HG03066 (cell line): Measurements from ENCODE around the gene SH2D3C.
"Not testable (repeated sequence)": the region's sequence is repeated elsewhere in the genome, so short reads cannot be mapped to it uniquely, and the experiment has no call there.

Source experiments
- ATAC-seq: cut with Tn5 transposase; IDR thresholded peaks from one replicate; pipeline ENCODE4 v1.9.1; 2021; ENCODE audit warnings: low read depth; ENCODE audit not compliant: unreplicated experiment

Gene SH2D3C

GRCh38 chr9:127769929-127770582, 8.4 kb downstream of the SH2D3C start:
- ATAC-seq, result no peak

DNA sequence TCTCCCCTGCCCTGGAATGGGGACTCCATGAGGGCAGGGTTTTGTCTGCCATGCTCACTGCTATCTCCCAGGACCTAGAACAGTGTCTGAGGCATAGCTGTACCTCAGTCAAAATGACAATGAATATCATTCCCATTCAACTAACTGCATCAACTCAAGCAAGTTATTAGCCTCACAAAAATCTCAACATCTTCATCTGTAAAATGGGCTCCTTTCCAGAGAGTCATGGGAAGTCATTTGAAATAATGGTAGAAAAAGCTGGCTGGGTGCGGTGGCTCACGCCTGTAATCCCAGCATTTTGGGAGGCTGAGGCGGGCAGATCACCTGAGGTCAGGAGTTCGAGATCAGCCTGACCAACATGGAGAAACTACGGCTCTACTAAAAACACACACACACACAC, 9.4 kb downstream of the SH2D3C start:
- ATAC-seq, result no peak

DNA sequence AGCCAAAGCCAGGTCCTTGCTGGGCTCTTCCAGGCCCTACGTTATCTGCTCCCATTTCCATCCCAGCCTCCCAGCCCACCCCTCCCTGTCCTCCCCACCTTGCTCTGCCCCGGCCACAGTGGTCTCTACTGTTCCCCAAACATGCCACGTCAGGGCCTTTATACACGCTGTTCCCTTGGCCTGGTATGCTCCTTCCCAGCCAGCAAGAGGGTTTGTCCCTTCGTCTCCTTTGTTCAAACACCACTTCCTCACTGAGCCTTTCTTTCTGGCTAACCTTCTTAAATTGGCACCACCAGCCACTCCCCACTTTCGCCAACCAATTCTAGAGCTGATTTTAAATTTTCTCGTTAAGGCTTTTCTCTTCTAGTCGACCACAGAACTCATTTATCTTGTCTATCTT, 9.8 kb downstream of the SH2D3C start:
- ATAC-seq, result no peak

- ATAC-seq, result no peak
These were observed 10.5 kb downstream of the SH2D3C start for GRCh38 chr9:127767909-127768331.

GRCh38 chr9:127767410-127767809, 11.1 kb downstream of the SH2D3C start:
- ATAC-seq, result no peak

DNA sequence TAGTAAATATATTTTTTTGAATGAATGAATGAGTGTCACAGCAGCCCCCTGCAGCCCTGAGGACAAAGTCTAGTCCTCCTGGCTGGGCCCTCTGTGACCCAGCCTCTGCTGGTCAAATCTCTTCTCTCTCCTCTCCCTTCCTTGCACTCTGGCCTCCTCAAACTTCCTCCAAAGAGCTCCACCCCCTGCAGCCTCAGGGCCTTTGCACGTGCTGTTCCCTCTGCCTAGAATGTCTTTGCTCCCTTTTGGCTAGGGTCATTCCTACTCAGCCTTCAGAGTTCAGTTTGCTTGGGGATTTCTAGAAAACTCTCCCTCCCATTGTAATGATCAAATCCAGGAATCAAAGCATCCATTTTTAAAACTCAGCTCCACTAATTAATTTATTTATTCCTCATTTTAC, 13.0 kb downstream of the SH2D3C start:
- no peak for ATAC-seq

DNA sequence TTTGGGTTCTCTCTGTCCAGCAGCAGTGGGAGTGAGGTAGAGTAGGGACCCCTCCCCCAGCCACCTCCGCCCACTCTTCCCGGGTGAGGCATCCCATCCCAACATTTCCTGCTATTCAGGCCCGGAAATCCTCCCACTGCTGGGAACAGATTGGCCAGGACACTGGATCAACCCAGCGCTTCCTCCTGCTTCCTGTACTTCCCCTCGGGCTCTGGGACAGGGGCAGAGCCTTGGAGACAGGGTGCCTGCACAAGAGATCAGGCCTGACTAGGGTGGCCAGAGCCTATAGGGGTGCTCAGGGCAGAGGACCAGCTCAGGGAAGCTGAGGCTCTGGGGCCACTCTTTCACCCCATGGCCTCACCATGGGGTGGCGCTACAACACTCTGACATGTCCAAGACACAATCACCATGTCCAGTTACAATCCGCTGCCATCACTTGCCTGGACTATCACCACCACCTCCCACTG, 14.5 kb downstream of the SH2D3C start:
- no peak for ATAC-seq

DNA sequence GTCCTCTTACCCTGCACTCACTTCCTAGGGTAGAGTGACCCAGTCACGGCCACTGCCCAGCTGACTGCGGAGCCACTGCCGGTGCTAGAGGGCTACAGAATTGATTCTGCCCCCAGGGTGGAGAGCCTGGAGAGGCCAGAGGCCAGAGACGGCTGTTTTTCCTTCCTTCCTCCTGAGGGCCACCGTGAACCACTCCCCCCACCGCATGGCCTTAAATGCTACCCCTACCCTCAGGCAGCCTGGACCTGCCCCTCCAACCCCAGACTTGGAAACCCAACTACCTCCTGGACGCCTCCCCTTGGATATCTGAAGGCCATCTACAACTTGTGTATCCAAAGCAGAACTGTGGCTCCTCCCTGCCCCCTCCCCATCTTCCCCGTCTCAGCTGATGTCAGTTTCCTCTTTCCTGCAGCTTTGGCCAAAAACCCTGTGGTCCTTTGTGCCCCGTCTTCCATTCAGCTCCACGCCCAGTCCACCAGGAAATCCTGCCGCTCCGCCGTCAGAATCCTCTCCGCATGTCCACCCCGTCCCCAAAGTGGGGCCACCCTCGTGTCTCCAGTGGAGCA, 16.3 kb downstream of the SH2D3C start:
- no peak for ATAC-seq

DNA sequence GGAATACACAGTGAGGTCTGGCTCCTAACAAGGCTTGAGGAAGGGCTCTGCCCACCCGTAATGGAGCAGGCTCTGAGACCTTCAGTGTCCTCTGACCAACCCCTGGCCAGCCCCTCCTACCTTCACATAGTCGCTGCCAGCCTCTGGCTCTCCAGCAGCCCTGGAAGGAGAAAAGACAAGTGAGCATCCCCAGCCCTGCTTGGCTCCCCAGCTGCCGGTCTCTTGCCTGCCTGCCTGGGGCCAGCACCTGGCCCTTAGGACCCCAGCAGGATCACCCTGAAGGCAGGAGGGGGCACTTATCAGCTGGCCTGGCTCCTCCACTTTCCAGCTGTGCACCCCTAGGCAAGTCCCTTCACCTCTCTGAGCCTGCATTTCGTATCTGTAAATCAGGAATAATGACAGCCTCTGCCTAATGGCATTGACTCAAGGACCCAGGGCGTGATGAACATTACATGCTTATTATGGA, 16.9 kb downstream of the SH2D3C start:
- ATAC-seq, result no peak

- no peak for ATAC-seq
These were observed 17.4 kb downstream of the SH2D3C start for GRCh38 chr9:127761061-127761460.

GRCh38 chr9:127758843-127759242, 19.6 kb downstream of the SH2D3C start:
- ATAC-seq, result no peak

GRCh38 chr9:127756776-127757175, 21.7 kb downstream of the SH2D3C start:
- ATAC-seq, result not testable (repeated sequence)

DNA sequence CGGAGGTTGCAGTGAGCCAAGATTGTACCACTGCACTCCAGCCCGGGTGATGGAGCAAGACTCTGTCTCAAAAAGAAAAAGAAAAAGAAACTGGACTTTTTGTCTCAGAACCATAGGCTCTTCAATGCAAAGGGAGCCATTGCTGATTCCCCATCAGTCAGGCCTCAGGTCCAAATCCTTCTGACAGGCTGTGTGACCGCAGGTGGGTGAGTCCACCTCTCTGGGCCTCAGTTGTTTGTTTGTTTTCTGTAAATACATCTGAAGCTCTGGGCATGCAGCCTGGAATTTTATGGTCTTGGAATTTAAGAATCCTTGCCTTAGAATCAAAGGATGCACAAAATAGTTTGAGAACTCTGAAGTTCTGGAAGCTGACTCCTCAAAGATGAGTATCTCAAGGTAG, 22.2 kb downstream of the SH2D3C start:
- no peak for ATAC-seq

DNA sequence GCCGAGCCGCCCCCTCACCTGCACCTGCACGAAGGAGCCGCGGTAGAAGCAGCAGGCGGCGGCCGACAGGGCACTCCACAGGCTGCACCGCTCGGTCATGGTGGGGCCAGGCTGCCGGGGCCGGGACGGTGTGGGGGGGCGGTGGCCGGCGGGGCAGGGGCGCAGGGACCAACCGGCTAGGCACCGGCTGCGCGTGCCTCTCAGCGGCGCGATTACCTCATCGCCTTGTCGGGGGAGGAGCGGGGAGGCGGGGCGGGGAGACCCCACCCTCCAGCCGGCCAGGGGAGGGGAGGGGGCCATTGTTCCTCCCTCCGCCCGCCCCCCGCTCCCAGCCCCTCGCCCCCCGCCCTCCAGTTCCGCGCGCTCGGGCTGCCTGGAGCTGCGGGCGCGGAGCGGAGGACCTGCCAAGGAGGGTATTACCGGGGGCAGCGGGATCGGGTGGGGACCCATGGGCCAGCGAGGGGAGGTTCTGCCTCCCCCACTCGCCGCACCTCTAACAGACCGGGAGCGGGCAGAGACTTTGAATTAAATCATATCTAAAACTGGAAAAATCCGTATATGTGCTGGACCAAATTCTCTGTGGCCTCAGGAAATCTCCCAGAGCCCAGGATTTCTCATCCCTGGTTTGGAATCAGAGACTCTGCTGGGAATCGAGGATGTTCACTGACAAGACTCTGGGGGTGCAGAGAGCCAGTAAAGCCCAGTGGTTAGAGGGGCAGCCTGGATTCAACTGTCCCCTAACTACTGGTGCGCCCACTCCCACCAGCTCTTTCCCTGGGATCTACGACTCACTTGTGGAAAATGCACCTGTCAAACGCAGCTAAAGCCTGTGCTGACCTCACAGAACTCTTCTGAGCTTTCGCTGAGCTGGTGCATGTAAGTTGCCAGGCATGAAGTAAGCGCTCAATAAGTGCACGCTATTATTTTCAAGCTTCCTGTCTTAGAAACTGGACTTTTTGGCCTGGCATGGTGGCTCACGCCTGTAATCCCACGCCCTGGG, 23.1 kb downstream of the SH2D3C start:
- ATAC-seq, result no peak

- ATAC-seq, result no peak
These were observed 24.1 kb downstream of the SH2D3C start for GRCh38 chr9:127754099-127755060.

- no peak for ATAC-seq
These were observed 24.8 kb downstream of the SH2D3C start for GRCh38 chr9:127753622-127754021.

- ATAC-seq, result no peak
These were observed 25.3 kb downstream of the SH2D3C start for GRCh38 chr9:127753148-127753547.

DNA sequence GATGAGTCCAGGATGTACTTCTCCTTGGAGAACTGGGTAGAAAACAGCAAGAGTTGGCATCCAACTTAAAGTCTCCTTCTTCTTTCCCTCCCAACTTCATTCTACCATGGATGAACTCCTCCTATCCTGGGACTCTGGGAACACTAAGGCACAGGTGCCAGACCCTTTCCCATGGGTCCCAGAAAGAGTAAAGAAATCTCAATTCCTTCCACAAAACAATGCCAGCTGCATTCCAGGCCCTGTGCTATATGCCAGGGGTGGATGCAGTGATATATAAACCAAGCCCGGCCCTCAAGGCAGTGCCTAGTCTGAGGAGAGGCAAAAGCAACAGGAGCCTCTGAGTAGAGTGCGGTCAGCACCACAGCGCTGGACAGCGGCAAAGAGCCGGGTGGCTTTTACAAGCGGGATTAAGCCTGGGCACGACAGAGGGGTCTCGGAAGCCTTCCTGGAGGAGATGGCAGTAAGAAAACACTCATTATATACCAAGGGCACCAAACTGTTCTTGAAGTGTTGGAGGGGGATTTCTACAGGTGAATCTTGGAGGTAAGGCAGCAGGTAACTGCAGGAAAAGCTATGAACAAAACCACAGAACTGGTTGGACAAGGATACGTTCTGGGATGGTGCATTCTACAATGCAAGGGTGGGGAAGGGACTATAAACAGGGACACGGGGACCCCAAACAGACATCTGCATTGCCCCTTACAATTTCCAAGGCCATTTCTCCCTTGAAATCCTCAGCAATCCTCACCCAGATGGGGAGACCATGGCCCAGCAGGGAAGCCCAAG, 27.0 kb downstream of the SH2D3C start:
- ATAC-seq, result no peak

GRCh38 chr9:127749090-127749787, 29.2 kb downstream of the SH2D3C start:
- ATAC-seq, result no peak
